ENCODE data around the gene CSF2. TPM values are rescaled to one million over a fixed set of nuclear protein-coding genes. Genes with fewer than 3 reads are reported as not detected.

CSF2 gene
- total RNA-seq, 3 donors from 2014 or later: 130 to 283 (median 277) TPM

DNA sequence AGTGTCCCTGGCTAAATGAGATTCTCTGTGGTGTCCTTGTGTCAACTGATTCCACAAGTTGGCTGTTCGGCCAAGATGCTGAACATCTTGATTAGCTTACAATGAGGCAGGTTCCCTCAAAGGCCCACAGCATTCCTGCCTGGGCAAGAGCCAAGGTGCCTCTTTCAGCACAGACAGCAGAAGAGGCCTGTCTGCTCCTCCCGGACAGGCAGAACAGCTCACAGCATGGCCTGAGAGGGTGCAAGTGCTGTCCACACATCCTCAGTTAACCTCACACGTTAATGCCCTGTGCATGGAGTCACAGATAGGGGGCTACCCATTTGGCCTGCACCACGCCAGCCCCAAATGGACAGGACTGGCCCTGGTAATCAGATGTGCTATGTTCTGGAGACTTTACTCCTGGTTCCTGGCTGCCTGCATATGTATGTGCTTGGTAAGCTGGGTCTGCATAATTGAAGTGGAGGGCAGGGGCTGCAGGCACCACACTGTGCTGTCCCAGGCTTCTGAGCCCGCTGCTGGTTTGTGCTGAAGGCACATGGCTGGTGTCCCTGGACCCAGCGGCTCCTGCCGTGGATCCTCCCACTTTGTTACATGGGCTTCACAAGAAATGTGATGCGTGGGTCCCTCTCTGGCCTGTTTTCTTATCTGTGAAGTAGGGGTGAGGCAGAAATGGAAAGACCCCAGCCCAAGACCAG lies 8.9 kb downstream of the CSF2 start:
- Mint-ChIP-seq H3K36me3 (ENCODE audit: insufficient read depth) (no peaks in the 10 kb centered on the region), H3K4me3 (no peak overlapping the region), H3K4me1 (ENCODE audit: low read depth) (peaks cover 36% of the 10 kb centered on the region), H3K27me3 (ENCODE audit: low read depth) (no peaks in the 10 kb centered on the region), H3K9me3 (no peaks in the 10 kb centered on the region)
- DNase-seq (no peak), ATAC-seq (peak in 1 of 2 donors; percentile 4)

DNA sequence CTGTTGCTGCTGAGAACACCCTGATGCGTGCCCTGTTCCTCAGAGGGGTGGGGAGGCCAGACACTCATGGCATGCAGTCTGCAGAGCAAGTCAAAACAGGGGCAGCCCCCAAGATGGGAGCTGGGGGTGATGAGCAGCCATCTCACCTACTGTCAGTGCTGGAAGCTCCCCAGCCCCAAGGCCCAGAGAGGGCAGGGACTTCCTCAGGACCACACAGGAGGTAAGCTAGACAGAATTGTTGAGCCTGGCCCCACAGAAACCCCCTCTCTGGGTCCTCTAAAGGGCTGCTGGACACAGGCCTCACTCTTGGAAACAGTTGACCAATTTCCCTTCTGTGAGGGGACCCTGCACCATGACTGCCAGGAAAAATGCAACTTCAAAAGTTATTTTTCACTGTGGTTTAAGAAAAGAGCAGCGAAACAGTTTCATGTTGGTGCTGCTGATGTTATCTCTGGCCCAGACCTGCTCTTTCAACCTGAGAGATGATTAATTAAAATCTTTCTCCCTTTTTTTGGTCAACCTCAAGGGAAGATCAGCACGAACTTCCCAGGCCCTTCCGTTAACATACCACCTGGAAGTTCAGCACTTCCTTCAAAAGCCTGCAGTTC lies 9.6 kb downstream of the CSF2 start:
- Mint-ChIP-seq H3K9me3 (no peaks in the 10 kb centered on the region), H3K4me3 (no peak overlapping the region), H3K4me1 (ENCODE audit: low read depth) (peaks cover 35% of the 10 kb centered on the region), H3K36me3 (ENCODE audit: insufficient read depth) (no peaks in the 10 kb centered on the region), H3K27me3 (ENCODE audit: low read depth) (no peaks in the 10 kb centered on the region)
- ATAC-seq (peak; percentile 89 to 90), DNase-seq (no peak)

GRCh38 chr5:132085686-132086085 lies 12.1 kb downstream of the CSF2 start:
- Mint-ChIP-seq H3K4me1 (ENCODE audit: low read depth) (peaks cover 40% of the 10 kb centered on the region), H3K4me3 (no peak overlapping the region), H3K36me3 (ENCODE audit: insufficient read depth) (no peaks in the 10 kb centered on the region), H3K27me3 (ENCODE audit: low read depth) (no peaks in the 10 kb centered on the region), H3K9me3 (no peaks in the 10 kb centered on the region)
- ATAC-seq: no peak
- no peak for DNase-seq

- no peaks in the 10 kb centered on the region for H3K9me3 Mint-ChIP-seq
- no peak overlapping the region for H3K4me3 Mint-ChIP-seq
- no peak for ATAC-seq
- H3K36me3 Mint-ChIP-seq (ENCODE audit: insufficient read depth): no peaks in the 10 kb centered on the region
- H3K4me1 Mint-ChIP-seq (ENCODE audit: low read depth): peaks cover 40% of the 10 kb centered on the region
- no peaks in the 10 kb centered on the region for H3K27me3 Mint-ChIP-seq (ENCODE audit: low read depth)
- DNase-seq: no peak
Measured at GRCh38 chr5:132086277-132086794, 12.7 kb downstream of the CSF2 start.

DNA sequence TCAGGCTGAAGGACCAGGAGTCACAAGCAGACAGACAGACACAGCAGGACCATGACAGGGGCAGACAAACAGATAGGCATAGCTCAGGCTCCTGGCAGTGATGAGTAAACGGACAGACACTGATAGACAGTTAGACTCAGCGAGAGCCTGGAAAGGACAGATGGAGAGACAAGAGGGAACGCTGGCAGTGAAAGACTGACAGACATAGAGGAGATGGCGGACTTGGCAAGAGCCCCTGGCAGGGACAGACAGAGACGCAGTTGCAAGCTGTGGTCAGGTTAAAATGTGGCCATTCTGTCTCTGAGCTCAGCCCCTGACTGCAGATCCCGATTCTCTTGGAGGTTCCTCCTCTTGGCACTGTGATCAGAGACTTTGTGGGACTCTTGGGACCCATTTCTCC lies 13.6 kb downstream of the CSF2 start:
- no peaks in the 10 kb centered on the region for H3K27me3 Mint-ChIP-seq (ENCODE audit: low read depth)
- peaks cover 34% of the 10 kb centered on the region for H3K4me1 Mint-ChIP-seq (ENCODE audit: low read depth)
- ATAC-seq (no peak), DNase-seq (no peak)
- H3K4me3 Mint-ChIP-seq: no peak overlapping the region
- H3K36me3 Mint-ChIP-seq (ENCODE audit: insufficient read depth): no peaks in the 10 kb centered on the region
- H3K9me3 Mint-ChIP-seq: no peaks in the 10 kb centered on the region

- no peak for DNase-seq
- no peaks in the 10 kb centered on the region for H3K9me3 Mint-ChIP-seq
- H3K36me3 Mint-ChIP-seq (ENCODE audit: insufficient read depth): no peaks in the 10 kb centered on the region
- no peak for ATAC-seq
- H3K27me3 Mint-ChIP-seq (ENCODE audit: low read depth): no peaks in the 10 kb centered on the region
- H3K4me3 Mint-ChIP-seq: no peak overlapping the region
- H3K4me1 Mint-ChIP-seq (ENCODE audit: low read depth): peaks cover 30% of the 10 kb centered on the region
Measured at GRCh38 chr5:132087661-132088060, 14.1 kb downstream of the CSF2 start.

DNA sequence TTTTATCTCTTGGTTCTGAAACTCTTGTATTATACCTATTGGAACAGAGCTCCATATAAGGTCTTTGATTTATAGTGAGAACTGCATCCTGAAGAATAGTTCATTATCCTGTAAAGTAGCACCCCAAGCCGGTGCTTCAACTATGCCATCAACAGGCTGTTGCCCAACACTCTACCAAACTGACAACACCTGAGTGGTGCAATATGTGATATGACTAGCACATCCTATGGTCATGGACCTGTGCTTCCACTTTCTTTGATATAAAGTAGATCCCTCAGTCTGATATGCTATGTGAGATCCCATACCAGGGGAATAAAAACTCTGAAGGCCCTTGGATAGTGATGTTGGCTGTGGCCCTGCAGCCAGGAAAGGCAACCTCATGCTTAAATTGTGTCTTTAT lies 15.8 kb downstream of the CSF2 start:
- no peak for DNase-seq

DNA sequence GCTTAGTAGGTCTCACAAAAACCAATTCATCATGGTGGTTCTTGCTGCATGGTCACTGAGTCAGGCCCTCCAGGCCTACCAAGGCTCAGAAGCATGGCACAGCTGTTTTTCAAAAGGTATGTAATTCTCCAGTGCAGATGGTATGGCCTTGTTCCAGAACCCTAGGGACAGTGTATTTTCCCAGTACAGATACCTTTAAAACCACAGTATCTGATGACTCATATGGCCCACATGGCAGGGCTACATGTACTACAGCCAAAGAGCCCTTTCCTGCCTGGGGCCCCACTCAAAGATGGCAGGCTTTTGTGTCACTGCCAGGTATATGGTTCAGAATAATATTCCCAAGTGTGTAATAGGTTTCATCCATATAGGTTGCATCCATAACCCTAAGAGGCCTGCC lies 16.5 kb downstream of the CSF2 start:
- Mint-ChIP-seq H3K4me1 (ENCODE audit: low read depth) (peaks cover 23% of the 10 kb centered on the region), H3K9me3 (no peaks in the 10 kb centered on the region), H3K36me3 (ENCODE audit: insufficient read depth) (no peaks in the 10 kb centered on the region), H3K27me3 (ENCODE audit: low read depth) (no peaks in the 10 kb centered on the region), H3K4me3 (no peak overlapping the region)
- DNase-seq (no peak), ATAC-seq (peak; percentile 31 to 46)

More for the DNA sequence above, 15.8 kb downstream of the CSF2 start:
- peaks cover 20% of the 10 kb centered on the region for H3K4me1 Mint-ChIP-seq (ENCODE audit: low read depth)
- ATAC-seq: no peak
- H3K27me3 Mint-ChIP-seq (ENCODE audit: low read depth): no peaks in the 10 kb centered on the region
- no peaks in the 10 kb centered on the region for H3K36me3 Mint-ChIP-seq (ENCODE audit: insufficient read depth)
- no peaks in the 10 kb centered on the region for H3K9me3 Mint-ChIP-seq
- no peak overlapping the region for H3K4me3 Mint-ChIP-seq

- no peaks in the 10 kb centered on the region for H3K36me3 Mint-ChIP-seq (ENCODE audit: insufficient read depth)
- no peak overlapping the region for H3K4me3 Mint-ChIP-seq
- no peaks in the 10 kb centered on the region for H3K27me3 Mint-ChIP-seq (ENCODE audit: low read depth)
- H3K4me1 Mint-ChIP-seq (ENCODE audit: low read depth): peaks cover 38% of the 10 kb centered on the region
- DNase-seq: no peak
- H3K9me3 Mint-ChIP-seq: no peaks in the 10 kb centered on the region
- no peak for ATAC-seq
Measured at GRCh38 chr5:132093271-132093670, 19.7 kb downstream of the CSF2 start.

DNA sequence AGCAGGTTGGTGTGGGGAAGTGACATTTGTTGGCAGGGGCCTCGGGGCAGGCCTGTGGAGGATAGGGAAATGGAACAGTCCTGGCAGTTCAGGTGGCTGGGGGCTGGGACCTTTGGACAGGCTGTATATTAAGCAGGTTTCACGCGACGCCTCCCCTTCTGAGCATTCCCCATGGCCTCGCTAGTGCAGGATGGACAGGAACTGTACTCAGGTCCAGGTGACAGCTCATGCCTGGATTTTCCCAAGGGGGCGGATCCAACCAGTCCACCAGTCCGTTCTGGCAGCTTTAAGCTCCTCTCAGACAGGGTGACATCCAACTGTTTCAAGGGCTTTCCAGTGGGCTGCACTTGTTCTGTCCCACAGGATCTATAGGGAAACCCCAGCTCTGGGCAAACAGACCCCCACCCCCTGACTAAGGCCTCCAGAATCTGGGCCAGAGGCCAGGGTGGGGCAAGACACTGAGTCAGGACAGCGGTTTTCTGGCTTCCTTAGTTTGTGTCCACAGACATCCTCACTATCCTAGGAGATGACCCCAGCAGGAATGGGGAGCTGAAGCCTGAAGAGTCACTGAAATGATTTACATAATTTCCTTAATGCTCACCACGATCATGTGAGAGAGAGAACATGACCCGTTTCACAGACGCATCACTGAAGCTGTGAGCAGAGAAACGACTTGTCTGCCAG lies 20.9 kb downstream of the CSF2 start:
- Mint-ChIP-seq H3K4me3 (no peak overlapping the region), H3K27me3 (ENCODE audit: low read depth) (no peaks in the 10 kb centered on the region), H3K9me3 (no peaks in the 10 kb centered on the region), H3K4me1 (ENCODE audit: low read depth) (peaks cover 50% of the 10 kb centered on the region), H3K36me3 (ENCODE audit: insufficient read depth) (no peaks in the 10 kb centered on the region)
- DNase-seq: no peak
- no peak for ATAC-seq

GRCh38 chr5:132095077-132095410 lies 21.5 kb downstream of the CSF2 start:
- no peaks in the 10 kb centered on the region for H3K36me3 Mint-ChIP-seq (ENCODE audit: insufficient read depth)
- peaks cover 53% of the 10 kb centered on the region for H3K4me1 Mint-ChIP-seq (ENCODE audit: low read depth)
- ATAC-seq: no peak
- no peaks in the 10 kb centered on the region for H3K27me3 Mint-ChIP-seq (ENCODE audit: low read depth)
- H3K9me3 Mint-ChIP-seq: no peaks in the 10 kb centered on the region
- H3K4me3 Mint-ChIP-seq: no peak overlapping the region
- DNase-seq: no peak

DNA sequence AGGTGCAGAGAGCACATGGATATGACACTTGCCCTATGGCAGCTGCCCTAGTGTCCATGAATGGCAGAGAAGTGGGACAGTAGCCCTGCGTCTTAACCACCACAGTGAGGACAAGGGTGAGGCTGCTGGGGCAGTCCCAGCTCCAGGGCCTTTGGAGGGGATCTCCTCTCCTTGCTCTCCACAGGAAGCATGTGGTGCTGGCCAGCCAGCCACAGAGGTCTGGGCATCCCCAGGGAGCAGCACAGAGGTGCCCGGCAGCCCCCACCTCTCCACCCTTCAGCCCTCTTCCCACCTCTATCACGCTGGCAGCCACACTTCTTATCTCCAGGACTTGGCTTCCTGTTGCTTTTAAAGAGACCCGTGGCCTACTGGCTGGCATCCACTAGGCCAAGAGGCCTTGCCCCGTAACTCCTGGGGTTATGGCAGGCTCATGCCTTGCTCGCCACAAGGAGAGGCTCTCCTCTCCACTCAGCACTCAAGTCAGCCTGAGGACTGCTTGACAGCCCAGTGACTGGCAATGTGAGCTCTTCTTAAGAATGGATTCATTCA lies 21.9 kb downstream of the CSF2 start:
- DNase-seq: no peak
- Mint-ChIP-seq H3K36me3 (ENCODE audit: insufficient read depth) (no peaks in the 10 kb centered on the region), H3K27me3 (ENCODE audit: low read depth) (no peaks in the 10 kb centered on the region), H3K4me1 (ENCODE audit: low read depth) (peaks cover 55% of the 10 kb centered on the region), H3K4me3 (no peak overlapping the region), H3K9me3 (no peaks in the 10 kb centered on the region)
- no peak for ATAC-seq

DNA sequence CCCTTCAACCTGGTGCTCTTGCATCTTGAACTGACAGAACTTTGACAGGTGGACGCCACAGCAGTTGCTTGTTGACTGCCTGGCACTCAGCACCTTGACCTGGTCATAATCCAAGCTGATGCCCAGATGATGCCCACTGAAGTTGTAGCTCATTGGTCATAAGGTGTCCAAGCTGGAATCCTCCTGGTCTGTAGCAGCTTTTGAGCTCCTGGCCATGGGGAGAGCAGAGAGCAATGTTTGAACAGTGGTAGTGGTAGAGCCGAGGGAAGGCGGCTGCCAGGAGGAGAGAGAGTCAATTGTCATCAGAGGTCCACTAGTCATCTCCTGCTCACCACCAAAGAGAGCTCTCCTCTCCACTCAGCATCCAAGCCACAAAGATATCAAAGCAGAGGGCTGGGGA lies 23.3 kb downstream of the CSF2 start:
- H3K4me3 Mint-ChIP-seq: no peak overlapping the region
- no peak for DNase-seq
- H3K4me1 Mint-ChIP-seq (ENCODE audit: low read depth): peaks cover 69% of the 10 kb centered on the region
- ATAC-seq: no peak
- H3K9me3 Mint-ChIP-seq: no peaks in the 10 kb centered on the region
- no peaks in the 10 kb centered on the region for H3K27me3 Mint-ChIP-seq (ENCODE audit: low read depth)
- no peaks in the 10 kb centered on the region for H3K36me3 Mint-ChIP-seq (ENCODE audit: insufficient read depth)

DNA sequence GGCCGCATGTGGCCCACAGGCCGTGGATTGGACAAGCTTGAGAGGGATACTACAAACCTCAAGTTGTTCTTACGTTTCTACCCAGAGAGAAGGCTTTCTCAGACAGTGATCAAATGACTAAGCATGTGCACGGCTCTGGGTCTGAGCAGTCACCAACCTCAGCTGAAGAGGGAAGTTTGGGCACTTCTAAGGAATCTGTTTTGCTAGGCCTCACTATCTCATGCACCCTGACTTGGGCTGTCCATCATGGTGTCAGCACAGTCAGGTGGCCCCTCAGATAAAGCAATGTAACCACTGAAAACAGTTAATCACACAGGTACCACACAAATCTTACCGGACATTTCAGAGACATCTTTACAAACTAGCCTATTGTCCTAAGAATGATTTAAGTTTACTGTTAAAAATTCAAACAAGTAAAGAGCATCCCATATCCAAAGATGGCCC lies 24.6 kb downstream of the CSF2 start:
- Mint-ChIP-seq H3K9me3 (no peaks in the 10 kb centered on the region), H3K4me1 (ENCODE audit: low read depth) (peaks cover 82% of the 10 kb centered on the region), H3K36me3 (ENCODE audit: insufficient read depth) (no peaks in the 10 kb centered on the region), H3K27me3 (ENCODE audit: low read depth) (no peaks in the 10 kb centered on the region), H3K4me3 (no peak overlapping the region)
- ATAC-seq (peak; percentile 11 to 16), DNase-seq (no peak)

All from activated T-cell treated with anti-CD3 and anti-CD28 coated beads, Interleukin-2, amount 50 U/mL, for 4 hours (primary cell).